Amniotic stem cell (primary cell): ENCODE measurements around the gene TAF5L.
"Not testable (repeated sequence)": the region's sequence is repeated elsewhere in the genome, so short reads cannot be mapped to it uniquely, and the experiment has no call there.

Source experiments
- DNase-seq: peaks from one replicate; lab custom pipeline; 2025; lab: John Stamatoyannopoulos, UW

TAF5L gene

GRCh38 chr1:229603371-229604005 is 22.4 kb downstream of the TAF5L start:
- DNase-seq, result no peak

GRCh38 chr1:229600229-229600628 is 25.7 kb downstream of the TAF5L start:
- DNase-seq, result no peak

- no peak for DNase-seq
Measured at GRCh38 chr1:229599218-229599954, 26.5 kb downstream of the TAF5L start.

- DNase-seq, result no peak
Measured at GRCh38 chr1:229597877-229598276, 28.0 kb downstream of the TAF5L start.

GRCh38 chr1:229596925-229597699 is 28.8 kb downstream of the TAF5L start:
- no peak for DNase-seq

GRCh38 chr1:229595876-229596275 is 30.0 kb downstream of the TAF5L start:
- not testable (repeated sequence) for DNase-seq

GRCh38 chr1:229594227-229595008 is 31.5 kb downstream of the TAF5L start:
- DNase-seq, result no peak

- DNase-seq, result no peak
Measured at GRCh38 chr1:229593800-229594199, 32.1 kb downstream of the TAF5L start.

- DNase-seq, result no peak
Measured at GRCh38 chr1:229590119-229590518, 35.8 kb downstream of the TAF5L start.

- no peak for DNase-seq
Measured at GRCh38 chr1:229585338-229585737, 40.6 kb downstream of the TAF5L start.

- no peak for DNase-seq
Measured at GRCh38 chr1:229582715-229583114, 43.2 kb downstream of the TAF5L start.

GRCh38 chr1:229582011-229582694 is 43.8 kb downstream of the TAF5L start:
- no peak for DNase-seq

- DNase-seq, result no peak
Measured at GRCh38 chr1:229581485-229581884, 44.4 kb downstream of the TAF5L start.

- DNase-seq, result no peak
Measured at GRCh38 chr1:229579059-229579673, 46.8 kb downstream of the TAF5L start.

- DNase-seq, result no peak
Measured at GRCh38 chr1:229578168-229579058, 47.5 kb downstream of the TAF5L start.

GRCh38 chr1:229574679-229575442 is 51.1 kb downstream of the TAF5L start:
- DNase-seq, result no peak

- DNase-seq, result no peak
Measured at GRCh38 chr1:229572286-229572685, 53.6 kb downstream of the TAF5L start.

GRCh38 chr1:229570891-229571516 is 54.9 kb downstream of the TAF5L start:
- no peak for DNase-seq

GRCh38 chr1:229570305-229570704 is 55.6 kb downstream of the TAF5L start:
- no peak for DNase-seq
